ENCODE data around the gene LRRK2.
A peak's percentile ranks its signal among the peaks of the same experiment; 100 is the strongest.

Gene LRRK2

GRCh38 chr12:40226705-40227104 lies 1.9 kb downstream of the LRRK2 start:
- peak; percentile 52 for ATAC-seq
- TF ChIP-seq TSHZ2 (CRISPR knock-in tag; IDR thresholded peaks at IDR 0.05) (no peak), ZNF565 (CRISPR knock-in tag; conservative IDR thresholded peaks at IDR 0.05; ENCODE audit: low read depth) (no peak), ZFP3 (CRISPR knock-in tag; IDR thresholded peaks at IDR 0.05) (no peak), CREB5 (CRISPR knock-in tag; IDR thresholded peaks at IDR 0.05; ENCODE audit: low read depth) (no peak)

GRCh38 chr12:40227447-40227846 lies 2.6 kb downstream of the LRRK2 start:
- peak; percentile 50; the same call in 1 of the 2 replicates for TF ChIP-seq ZNF8 (CRISPR knock-in tag; IDR thresholded peaks at IDR 0.05)
- TF ChIP-seq TOX (CRISPR knock-in tag; IDR thresholded peaks at IDR 0.05; ENCODE audit: borderline replicate concordance), result no peak
- ATAC-seq, result no peak

GRCh38 chr12:40228727-40229126 lies 3.9 kb downstream of the LRRK2 start:
- ATAC-seq, result no peak
- no peak for TF ChIP-seq CREB5 (CRISPR knock-in tag; IDR thresholded peaks at IDR 0.05; ENCODE audit: low read depth)
- TF ChIP-seq ZNF565 (CRISPR knock-in tag; conservative IDR thresholded peaks at IDR 0.05; ENCODE audit: low read depth), result no peak
- no peak for TF ChIP-seq PATZ1 (CRISPR knock-in tag; IDR thresholded peaks at IDR 0.05; ENCODE audit: borderline replicate concordance)
- no peak for TF ChIP-seq ESRRG (CRISPR knock-in tag; IDR thresholded peaks at IDR 0.05)
- TF ChIP-seq PPARA (CRISPR knock-in tag; IDR thresholded peaks at IDR 0.05; ENCODE audit: borderline replicate concordance), result no peak
- TF ChIP-seq CSDC2 (CRISPR knock-in tag; IDR thresholded peaks at IDR 0.05), result no peak
- TF ChIP-seq TCF4 (CRISPR knock-in tag; IDR thresholded peaks at IDR 0.05; ENCODE audit: borderline replicate concordance), result no peak
- no peak for TF ChIP-seq ARNTL (CRISPR knock-in tag; IDR thresholded peaks at IDR 0.05; ENCODE audit: borderline replicate concordance, low read depth)
- TF ChIP-seq BACH2 (CRISPR knock-in tag; IDR thresholded peaks at IDR 0.05; ENCODE audit: borderline replicate concordance), result no peak
- TF ChIP-seq ZC3H10 (CRISPR knock-in tag; IDR thresholded peaks at IDR 0.05), result no peak
- no peak for TF ChIP-seq TOX (CRISPR knock-in tag; IDR thresholded peaks at IDR 0.05; ENCODE audit: borderline replicate concordance)
- TF ChIP-seq ZNF8 (CRISPR knock-in tag; IDR thresholded peaks at IDR 0.05), result no peak
- no peak for TF ChIP-seq CSRNP3 (CRISPR knock-in tag; IDR thresholded peaks at IDR 0.05)
- TF ChIP-seq RARB (CRISPR knock-in tag; IDR thresholded peaks at IDR 0.05), result no peak
- TF ChIP-seq POU6F1 (CRISPR knock-in tag; IDR thresholded peaks at IDR 0.05; ENCODE audit: borderline replicate concordance, low read depth), result no peak
- no peak for TF ChIP-seq ZNF70 (CRISPR knock-in tag; IDR thresholded peaks at IDR 0.05)
- no peak for TF ChIP-seq OSR1 (CRISPR knock-in tag; IDR thresholded peaks at IDR 0.05)
- TF ChIP-seq GLIS3 (CRISPR knock-in tag; IDR thresholded peaks at IDR 0.05), result no peak
- TF ChIP-seq ZFP3 (CRISPR knock-in tag; IDR thresholded peaks at IDR 0.05), result no peak
